GM19025 (cell line): ENCODE measurements around the gene TAF1D.
"Not testable (repeated sequence)": the region's sequence is repeated elsewhere in the genome, so short reads cannot be mapped to it uniquely, and the experiment has no call there.

Experiments used
- ATAC-seq: cut with Tn5 transposase; IDR thresholded peaks from one replicate; pipeline ENCODE4 v1.9.1; 2021; ENCODE audit warnings: mild to moderate bottlenecking, low read depth, moderate library complexity; ENCODE audit not compliant: unreplicated experiment

TAF1D gene

DNA sequence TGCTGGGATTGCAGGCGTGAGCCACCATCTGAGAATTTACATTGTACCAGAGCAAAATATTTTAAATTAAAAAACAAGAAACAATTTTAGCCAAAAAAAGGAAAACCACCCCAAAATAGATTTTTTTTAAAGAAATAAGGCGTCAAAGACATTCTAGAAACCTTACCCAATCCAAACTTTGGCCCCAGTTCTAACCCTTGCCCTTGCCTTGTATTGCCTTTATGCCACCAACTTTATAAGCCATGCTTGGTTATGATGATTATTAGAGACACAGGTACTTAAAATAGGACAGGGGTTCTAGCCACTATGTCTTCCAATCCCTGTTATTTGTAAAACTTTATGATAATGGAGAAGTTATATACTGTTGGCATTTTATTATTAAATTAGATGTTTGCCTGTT lies 11.9 kb upstream of the TAF1D start:
- no peak for ATAC-seq

DNA sequence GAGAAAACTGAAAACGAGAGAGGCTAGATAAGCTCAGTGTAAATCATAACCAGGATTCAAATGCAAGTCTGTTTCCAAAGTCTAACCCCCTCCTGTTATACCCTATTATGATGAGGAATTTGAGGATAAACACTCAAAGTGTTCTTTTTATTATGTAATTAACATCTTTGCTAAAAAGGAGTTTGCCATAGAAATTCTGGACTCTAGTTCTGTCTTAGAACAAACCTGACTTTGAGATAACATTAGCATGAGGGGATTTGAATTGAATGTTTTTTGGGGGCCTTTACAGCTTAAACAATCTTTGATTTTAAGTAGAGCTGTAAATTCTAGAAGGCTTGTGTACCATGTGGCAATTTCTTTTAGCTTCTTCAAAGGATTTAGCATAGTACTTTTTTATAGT lies 9.7 kb upstream of the TAF1D start:
- no peak for ATAC-seq

DNA sequence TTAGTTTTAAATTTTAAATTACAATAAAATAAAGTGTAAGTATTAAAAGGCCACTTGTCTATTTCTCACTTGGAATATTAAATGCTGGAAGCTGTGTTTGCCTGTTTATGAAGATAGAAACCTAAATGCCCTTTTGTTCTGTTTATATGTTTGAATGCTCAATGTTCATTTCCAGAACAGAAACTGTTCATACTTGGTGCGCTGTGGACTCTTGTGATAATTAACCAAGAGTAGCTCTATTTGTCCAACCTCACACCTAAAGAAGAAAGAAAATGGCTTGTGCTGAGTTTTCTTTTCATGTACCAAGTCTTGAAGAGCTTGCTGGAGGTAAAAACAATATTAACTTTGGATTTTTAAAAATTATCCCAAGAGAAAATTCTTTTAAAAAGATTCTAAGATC lies 5.8 kb upstream of the TAF1D start:
- ATAC-seq: peak; percentile 81

DNA sequence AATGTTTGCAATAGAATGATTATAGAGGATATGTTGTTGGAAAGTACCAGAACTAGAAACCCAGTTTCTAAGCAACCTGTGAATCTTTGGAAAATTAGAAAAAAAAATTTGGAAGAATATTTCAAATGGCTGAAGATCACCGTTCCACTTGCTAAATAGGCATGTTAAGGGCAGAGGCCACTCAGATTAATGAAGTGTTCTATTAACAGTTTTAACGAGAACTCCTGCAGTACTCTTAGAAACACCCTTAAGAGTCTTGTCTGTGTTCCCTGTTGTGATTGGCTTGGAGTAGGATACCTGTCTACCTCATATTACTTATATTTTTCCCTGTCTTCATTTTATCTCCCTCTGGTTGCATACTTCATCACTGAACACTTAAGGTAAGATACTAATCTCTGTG lies 4.8 kb upstream of the TAF1D start:
- no peak for ATAC-seq

DNA sequence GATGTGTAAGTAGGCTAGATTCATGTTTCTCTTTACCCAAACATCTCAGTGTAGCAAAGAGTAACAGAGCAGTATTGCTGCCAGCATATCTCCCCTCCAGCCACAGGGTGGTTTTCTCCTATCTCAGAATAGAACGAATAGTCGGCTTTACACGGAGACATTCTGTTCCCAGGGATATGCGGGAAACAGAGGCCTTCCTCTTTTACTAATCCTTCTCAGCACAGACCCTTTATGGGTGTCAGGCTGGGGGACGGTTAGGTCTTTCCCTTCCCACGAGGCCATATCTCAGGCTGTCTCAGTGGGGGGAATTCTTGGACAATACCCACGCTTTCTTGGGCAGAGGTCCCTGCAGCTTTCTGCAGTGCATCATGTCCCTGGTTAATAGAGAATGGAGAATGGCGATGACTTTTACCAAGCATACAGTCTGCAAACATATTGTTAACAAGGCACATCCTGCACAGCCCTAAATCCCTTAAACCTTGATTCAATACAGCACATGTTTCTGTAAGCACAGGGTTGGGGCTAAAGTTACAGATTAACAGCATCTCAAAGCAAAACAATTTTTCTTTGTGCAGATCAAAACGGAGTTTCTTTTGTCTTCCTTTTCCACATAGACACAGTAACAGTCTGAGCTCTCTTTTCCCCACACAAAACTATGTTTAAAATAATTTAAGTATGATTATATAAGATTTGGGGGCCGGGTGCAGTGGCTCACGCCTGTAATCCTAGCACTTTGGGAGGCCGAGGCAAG lies 3.9 kb upstream of the TAF1D start:
- not testable (repeated sequence) for ATAC-seq

DNA sequence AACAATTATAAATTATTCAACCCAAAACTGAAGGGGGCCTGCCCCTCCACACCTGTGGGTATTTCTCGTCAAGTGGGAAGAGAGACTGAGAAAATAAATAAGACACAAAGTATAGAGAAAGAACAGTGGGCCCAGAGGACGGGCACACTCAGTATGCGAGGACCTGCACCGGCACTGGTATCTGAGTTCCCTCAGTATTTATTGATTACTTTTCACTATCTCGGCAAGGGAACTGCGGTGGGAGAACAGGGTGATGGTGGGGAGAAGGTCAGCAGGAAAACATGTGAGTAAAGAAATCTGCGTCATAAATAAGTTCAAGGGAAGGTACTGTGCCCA lies 3.3 kb upstream of the TAF1D start:
- ATAC-seq: no peak

DNA sequence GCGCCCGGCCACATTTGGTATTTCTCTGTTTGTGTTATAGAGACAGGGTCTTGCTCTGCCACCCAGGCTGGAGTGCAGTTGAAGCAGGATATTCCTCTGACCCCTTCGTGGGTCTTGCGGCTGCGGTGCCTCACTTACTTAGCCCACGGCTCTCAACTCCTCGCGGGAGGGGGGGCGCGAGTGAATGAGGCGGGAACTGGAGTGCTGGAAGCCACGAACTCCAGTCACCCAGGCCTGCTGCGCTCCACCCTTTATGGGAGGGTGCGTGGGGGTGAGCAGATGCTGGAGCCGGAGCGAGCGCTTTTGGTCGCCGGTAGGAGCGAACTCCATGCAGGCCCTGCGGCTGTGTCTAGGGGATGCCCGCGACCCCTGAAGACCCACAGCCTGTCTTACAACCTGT lies 2.0 kb upstream of the TAF1D start:
- ATAC-seq: no peak

DNA sequence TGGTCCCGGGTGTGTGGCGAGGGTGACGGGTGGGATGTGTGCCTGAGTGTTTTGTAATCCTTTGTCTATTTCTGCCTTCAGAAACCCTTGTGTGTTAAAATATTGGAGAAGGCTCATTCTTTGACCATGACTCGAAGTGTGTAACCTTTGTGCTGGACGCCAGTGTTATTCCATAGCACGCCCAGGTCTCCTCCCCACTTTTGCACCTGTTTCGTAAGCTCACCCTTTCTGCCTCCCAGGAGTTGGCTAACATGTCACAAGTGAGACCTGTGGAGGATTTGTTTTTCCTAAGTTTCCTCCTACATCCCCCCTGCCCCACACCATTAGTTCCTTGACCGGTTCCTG lies 559 bp upstream of the TAF1D start:
- ATAC-seq: peak; percentile 3

DNA sequence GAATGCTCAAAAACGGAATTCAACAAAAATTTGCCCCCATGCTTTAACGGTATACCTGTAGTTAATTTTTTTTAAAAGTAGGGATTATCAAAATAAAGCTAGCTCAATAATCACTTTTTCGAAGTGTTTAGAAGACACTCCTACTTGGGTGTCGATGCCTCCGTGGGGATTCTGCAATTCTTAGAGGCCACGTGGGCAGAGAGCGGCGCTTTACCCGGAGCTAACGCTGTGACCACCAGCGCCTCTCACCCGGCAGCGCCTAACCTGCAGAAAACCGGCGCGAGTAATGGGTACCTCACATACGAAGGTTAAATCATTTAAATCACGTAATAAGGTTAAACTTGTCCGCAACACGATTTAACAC lies 583 bp downstream of the TAF1D start:
- peak; percentile 26 for ATAC-seq

DNA sequence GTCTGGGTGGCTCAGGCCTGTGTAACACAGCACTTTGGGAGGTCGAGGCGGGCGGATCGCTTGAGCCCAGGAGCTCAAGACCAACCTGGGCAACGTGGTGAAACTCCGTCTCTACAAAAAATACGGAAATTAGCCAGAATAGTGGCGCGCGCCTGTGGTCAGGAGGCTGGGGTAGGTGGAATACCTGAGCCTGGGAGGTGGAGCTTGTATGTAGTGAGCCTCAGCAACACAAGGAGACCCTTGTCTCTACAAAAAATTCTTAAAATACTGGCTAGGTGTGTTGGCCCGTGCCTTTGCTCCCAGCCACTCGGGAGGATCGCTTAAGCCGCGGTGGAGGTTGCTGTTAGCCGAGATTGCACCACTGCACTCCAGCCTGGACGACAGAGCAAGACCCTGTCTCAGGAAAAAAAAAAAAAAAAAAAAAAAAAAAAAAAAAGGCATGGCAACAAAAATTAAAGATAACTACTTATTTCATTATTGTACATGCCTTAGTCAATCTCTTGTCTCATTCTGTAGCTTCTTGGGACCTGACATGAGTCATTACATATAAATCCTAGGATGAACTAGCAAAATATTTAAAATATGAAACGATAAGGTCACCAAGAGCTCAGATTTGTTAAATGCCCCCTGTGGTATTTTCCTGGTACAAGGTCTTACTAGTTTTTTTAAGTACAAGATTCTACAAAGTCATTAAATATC lies 1.1 kb downstream of the TAF1D start:
- ATAC-seq: no peak

DNA sequence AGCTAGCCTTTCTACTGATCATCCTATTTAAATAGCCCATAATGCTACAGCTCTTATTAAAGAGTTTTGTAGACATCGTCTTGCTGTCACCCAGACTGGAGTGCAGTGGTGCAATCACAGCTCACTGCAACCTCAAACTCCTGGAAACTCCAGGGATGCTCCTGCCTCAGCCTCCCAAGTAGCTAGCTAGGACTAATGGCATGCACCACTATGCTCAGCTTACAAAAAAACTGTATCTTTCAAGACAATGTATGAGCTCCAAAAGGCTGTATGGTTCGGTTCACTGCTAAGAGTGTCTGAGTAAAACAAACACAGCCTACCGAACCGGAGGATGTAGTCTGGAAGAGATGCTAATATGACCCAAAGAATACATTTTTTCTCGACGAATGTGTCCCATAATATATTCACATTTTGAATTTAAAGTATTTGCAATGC lies 2.6 kb downstream of the TAF1D start:
- ATAC-seq: no peak

DNA sequence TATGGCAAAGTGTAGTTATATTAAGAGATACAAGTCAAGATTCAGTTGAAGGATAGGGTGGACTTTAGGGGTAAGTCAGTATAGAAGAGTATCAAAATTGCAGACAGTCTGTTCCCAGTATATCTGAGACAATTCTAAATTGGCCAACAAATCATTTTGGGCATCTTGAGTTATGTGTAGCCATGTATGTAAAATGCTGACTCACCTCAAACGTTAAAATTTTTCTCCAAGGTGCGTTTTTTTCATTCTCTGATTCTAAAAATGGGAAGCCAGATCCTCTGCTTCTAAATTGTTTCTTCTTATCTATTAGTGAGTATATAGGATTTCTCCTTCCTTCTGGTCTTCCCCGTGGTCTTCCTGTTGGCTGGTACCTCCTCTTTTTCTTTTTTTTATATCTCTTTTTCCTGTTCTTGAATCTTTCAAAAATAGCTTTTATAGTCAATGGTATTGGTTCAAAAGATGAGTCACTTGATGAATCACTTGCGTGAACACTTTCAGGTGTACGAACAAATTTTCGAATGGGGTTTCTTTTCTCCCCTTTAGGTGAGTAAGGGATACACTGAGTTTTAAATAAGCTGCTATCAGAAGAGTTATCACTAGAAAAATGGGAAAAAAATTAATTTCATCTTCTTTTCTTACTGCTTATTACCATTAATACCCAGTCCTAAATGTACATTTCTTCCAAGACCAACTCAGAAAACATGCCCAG lies 3.2 kb downstream of the TAF1D start:
- ATAC-seq: no peak

DNA sequence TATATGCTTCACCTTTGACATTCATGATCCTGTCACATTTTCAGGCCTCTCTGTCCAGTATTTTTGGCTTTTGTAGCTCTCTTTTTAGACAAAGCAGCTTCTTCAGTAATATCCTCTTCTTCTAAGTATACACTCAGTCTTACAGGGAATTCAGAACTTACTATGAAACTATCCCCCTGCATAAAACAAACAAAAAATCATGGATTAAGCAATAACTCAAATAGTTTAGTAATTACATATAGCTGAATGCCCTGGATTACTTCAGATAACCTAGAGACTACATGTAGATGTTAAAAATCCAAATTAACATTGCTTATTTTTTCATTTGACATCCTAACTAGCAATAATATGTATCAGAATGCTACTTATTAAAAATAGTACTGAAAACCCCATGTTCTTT lies 5.2 kb downstream of the TAF1D start:
- no peak for ATAC-seq

DNA sequence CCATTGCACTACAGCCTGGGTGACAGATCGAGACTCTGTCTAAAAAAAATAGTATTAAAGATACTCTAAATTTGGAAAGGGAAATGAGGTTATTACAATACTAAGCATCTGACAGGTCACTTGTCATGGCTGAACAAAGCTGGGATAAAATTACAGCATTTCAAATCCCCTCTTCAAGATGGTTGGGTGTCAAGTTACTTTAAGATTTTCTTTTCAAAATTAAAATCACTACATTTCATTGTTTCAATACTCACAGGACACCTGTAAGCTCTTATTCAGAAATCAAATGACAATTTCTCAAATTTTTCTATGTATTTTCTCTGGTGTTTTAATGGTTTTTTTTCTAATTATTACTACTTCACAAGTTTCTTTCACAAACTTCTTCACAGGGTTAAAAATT lies 5.7 kb downstream of the TAF1D start:
- ATAC-seq: no peak

DNA sequence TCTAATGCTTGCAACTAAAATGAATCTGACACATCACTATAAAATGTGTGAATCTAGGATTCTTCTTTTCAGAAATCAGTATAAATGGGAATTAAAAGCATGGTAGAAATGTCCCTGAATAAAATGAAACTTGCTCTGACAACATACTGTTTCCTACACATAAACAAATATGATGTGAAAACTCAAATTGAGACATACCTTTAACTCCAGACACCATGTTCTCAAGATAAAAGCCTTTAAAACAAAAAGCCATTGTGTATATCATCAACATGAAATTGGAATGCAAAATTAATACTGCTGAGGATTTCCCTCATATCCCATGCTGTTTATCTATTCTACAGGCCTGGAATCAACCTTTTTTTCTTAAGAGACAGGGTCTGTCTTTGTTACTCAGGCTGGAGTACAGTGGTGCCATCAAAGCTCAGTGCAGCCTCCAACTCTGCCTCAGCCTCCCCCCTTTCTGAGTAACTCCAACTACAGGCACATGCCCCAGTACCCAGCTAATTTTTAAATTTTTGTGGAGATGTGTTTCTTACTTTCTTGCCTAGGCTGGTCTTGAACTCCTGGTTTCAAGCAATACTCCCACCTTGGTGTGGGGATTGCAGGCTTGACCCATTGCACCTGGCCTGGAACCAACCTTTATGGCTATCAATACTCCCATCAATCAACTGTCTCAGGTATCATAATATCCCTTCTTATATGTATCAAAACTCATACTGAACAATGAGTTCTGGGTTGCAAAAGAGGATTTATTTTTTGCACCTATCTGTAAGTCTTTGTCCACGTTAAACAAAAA lies 6.7 kb downstream of the TAF1D start:
- no peak for ATAC-seq

DNA sequence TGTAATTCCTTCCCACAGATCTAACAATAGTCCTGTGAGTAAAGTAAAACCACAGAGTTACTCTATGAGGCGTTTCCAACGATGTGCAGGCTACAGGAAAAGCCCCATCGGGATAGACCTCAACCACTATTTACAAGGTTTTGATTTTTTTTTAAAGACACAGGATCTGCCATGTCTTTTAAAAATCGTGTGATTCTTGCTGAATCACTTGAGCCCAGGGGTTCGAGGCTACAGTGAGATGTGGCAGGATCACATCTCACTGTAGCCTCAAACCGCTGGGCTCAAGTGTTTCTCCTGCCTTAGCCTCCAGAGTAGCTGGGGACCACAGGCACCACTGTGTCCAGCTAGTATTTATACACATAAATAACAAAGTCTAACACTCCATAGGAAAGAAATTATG lies 7.8 kb downstream of the TAF1D start:
- ATAC-seq: no peak

DNA sequence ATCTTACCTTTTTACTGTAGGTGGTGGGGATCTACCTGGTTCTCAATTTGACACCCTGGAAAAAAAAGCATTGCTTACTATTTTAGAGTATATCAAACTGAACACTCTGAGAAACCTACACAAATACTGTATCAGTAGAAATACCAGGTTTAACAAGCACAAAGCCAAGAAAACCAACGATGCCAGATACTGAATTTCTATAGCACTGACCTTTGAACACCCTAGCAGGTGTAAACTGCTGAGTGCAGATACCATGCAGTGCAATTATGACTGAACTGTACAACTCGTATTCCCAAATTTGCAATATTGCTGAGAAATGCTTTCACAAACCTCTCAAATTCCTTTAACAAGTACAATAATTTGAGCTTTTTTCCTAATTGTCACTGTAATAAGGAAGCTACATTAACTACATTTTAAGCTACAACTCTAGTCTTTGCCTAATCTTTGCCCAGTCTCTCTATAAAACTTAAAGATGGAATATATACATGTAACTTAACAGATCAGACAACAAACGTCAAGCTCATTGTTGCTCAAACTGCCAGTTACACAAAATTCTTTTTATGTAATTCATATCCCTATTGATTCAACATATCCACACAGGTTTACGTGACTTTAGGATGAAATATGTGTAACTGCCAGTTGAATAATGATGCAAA lies 8.9 kb downstream of the TAF1D start:
- ATAC-seq: no peak

DNA sequence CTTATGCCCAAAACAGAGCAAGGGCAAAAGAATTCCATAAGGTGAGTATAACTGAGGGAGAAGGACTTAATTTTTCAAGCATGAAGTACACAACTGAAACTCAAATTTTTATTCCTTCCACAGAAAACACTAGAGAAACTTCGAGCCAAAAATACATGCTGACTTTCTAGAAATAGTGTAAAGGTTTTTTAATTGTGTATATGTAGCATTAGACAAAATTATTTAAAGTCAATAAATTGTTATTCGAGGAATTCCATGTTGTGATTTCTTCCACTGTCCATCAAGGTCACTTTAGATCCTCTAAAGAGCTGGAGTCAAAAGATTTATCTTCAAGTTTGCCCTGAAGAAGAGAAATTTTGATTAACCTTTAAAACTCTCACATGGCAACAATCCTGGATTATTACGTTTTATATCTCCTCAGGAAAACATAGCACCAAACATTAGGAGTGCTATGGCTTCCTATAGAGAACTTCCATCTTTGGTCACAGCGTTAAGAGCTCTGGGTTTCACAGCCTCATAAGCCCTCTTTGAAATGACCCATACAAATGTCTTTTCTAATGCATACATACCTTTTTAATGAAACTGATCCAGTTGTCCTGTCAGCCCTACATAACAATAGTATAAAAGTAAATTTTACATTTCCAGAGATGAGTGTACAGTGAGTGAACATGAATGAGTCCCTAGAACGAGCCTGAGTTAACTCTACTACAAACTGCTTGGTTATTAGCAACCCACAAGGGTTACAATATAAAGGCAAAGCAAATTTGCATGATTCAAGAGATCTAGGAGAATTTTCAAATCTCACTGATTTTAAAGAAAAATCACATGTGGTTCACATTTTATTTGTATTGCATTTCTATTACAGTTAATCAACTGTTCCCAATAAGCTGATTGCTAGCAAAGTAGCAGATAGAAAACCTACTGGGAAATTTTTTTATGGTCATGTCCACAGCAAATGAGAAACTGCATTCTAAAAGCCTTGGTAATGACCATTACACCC lies 10.9 kb downstream of the TAF1D start:
- no peak for ATAC-seq

DNA sequence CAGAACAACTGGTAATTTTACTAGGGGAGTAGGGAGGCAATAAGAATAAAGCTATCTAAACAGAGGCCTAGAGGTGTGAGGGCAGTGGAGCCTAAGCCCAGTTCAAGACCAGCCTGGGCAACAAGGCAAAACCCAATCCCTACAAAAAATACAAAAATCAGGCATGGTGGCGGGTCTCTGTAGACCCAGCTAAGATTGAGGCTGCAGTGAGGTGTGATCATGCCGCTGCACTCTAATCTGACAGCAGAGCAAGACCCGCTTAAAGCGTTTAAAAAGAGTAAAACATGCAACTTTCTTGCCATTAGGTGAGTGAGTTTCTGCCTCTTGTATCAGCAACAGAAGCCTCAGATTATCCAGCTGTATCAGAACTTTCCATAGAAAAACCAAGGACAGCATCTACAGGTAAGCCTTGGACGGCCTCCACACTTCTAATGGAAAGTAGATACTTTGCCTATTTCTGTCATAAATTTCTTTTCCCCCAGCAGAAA lies 12.1 kb downstream of the TAF1D start:
- no peak for ATAC-seq
